ENCODE data around the gene OR7D2.

DNA sequence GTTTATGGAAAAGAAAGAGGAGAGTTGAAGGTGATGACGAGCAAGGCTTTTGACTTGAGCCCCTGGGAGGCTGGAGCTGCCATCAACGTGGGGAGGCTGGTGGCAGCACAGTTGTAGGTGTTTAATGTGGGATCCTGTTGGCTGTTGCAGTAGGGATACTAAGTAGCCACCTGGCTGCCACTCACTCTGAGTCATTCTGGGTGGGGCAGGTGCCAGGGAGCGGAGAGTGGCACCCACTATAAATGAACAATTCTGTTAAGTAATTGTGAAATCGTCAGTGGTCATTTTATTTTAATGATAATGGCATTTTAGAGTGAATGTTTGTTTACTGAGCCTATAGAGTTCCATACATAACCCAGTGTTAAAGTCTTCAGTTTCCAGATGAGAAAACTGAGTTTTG is 28.8 kb upstream of the OR7D2 start:
- TF ChIP-seq, protein P1, sequence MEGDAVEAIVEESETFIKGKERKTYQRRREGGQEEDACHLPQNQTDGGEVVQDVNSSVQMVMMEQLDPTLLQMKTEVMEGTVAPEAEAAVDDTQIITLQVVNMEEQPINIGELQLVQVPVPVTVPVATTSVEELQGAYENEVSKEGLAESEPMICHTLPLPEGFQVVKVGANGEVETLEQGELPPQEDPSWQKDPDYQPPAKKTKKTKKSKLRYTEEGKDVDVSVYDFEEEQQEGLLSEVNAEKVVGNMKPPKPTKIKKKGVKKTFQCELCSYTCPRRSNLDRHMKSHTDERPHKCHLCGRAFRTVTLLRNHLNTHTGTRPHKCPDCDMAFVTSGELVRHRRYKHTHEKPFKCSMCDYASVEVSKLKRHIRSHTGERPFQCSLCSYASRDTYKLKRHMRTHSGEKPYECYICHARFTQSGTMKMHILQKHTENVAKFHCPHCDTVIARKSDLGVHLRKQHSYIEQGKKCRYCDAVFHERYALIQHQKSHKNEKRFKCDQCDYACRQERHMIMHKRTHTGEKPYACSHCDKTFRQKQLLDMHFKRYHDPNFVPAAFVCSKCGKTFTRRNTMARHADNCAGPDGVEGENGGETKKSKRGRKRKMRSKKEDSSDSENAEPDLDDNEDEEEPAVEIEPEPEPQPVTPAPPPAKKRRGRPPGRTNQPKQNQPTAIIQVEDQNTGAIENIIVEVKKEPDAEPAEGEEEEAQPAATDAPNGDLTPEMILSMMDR (IDR thresholded peaks at IDR 0.05): no peak
- TF ChIP-seq EZH2 (IDR thresholded peaks at IDR 0.05) (no peak), EZH2phosphoT487 (IDR thresholded peaks at IDR 0.05) (no peak)
